ENCODE results near the gene TMEM209.

- TF ChIP-seq CTCF (IDR thresholded peaks at IDR 0.05; ENCODE audit: low read length) (no peak), EZH2 (IDR thresholded peaks at IDR 0.05; ENCODE audit: borderline replicate concordance, low read length) (no peak)
Observed at GRCh38 chr7:130131964-130132875, 73.0 kb downstream of the TMEM209 start.
